Heart left ventricle (tissue), 13 donors: ENCODE data around the gene SLC24A4.

ENCODE experiments used
- CTCF ChIP-seq, 12 donors: fragments of 200-600 bp; sonication (generic) in 4 of 12; IDR thresholded peaks; one replicate each; pipeline versions ENCODE4 v1.5.0 to v1.8.0; 2018 to 2022; ENCODE audit warnings: antibody characterized with exemption in 12 of 12, mild to moderate bottlenecking in 5 of 12
- POLR2A ChIP-seq, 2 donors: fragments of 450-650 bp; IDR thresholded peaks; one replicate each; pipeline ENCODE4 v1.6.1; 2017; ENCODE audit warnings: antibody characterized with exemption in 2 of 2, mild to moderate bottlenecking in 2 of 2, moderate library complexity in 2 of 2
- donor health status: ischemic (EF 13 %, LVEDD 7.1; RV severe dilation, severe dysfunction).
- donor health status: DM: no; HTN: yes; CAD: no.
- donor health status: DM: no; HTN: no; CAD: no.
- donor health status: ischemic (EF 25% LVEDD 6.9; RV normal size, moderate dysfunction).
- donor health status: ischemic (EF 25% LVEDD 5.7; RV mildly dilated, moderate dysfunction).
- donor health status: ischemic (EF 35%, LVEDD 5.7; RV mildly dilated, moderate dysfunction).
- donor health status: nonischemic (EF 11% LVEDD 7.7; RV severe dilation, severe dysfunction).
- donor health status: DM: yes; HTN: yes; CAD: no.
- donor health status: PGD.
- donor health status: ischemic (EF 29% LVEDD 5.4; RV normal size, mild dysfunction).
- donor health status: nonischemic (EF 23%, LVEDD 6.1; RV moderate dilation, normal function).

GRCh38 chr14:92473261-92473968 is 150.4 kb downstream of the SLC24A4 start:
- TF ChIP-seq CTCF (IDR thresholded peaks at IDR 0.05) (no peak), POLR2A (IDR thresholded peaks at IDR 0.05) (no peak)
